Measurements from ENCODE around the gene LARP4. TPM values are rescaled to one million over a fixed set of nuclear protein-coding genes. Genes with fewer than 3 reads are reported as not detected.

Gene LARP4
- total RNA-seq, 1 experiment from 2014 or later: 78.8 TPM

- POLR2A ChIA-PET: interaction anchor here (0.6 to 6.6 kb wide), 14 partner anchors 8 to 292 kb away, joined by 3 to 80 read pairs (median 4); partner anchors contain the start of genes CERS5 and LIMA1
- intact Hi-C loops (cut with micrococcal nuclease): loop anchor here (5.0 kb wide), 1 partner anchor 76 kb away; no protein-coding TSS in a partner anchor
- TF ChIP-seq CTCF (IDR thresholded peaks at IDR 0.05; ENCODE audit: unreplicated experiment): no peak
- Mint-ChIP-seq H3K4me1 (ENCODE audit: insufficient read depth, unreplicated experiment) (peaks cover 7% of the 10 kb centered on the region), H3K27ac (ENCODE audit: low read depth, unreplicated experiment) (peak overlapping the region; percentile 89), H3K4me3 (ENCODE audit: unreplicated experiment) (peak overlapping the region; percentile 97), H3K27me3 (ENCODE audit: insufficient read depth, unreplicated experiment) (no peaks in the 10 kb centered on the region), H3K9me3 (ENCODE audit: unreplicated experiment) (no peaks in the 10 kb centered on the region), H3K36me3 (ENCODE audit: insufficient read depth, unreplicated experiment) (peaks cover 13% of the 10 kb centered on the region)
- no TSS peak for BruUV-seq (replicated peaks)
- DNase-seq (ENCODE audit: unreplicated experiment): no peak
- CTCF ChIA-PET: interaction anchor here (0.5 to 1.1 kb wide), 6 partner anchors 10 to 1049 kb away, joined by 3 to 5 read pairs (median 3); no protein-coding TSS in a partner anchor
Measured at GRCh38 chr12:50403001-50403440, 2.3 kb downstream of the LARP4 start.

- no TSS peak for BruUV-seq (replicated peaks)
- Mint-ChIP-seq H3K4me1 (ENCODE audit: insufficient read depth, unreplicated experiment) (peaks cover 7% of the 10 kb centered on the region), H3K36me3 (ENCODE audit: insufficient read depth, unreplicated experiment) (peaks cover 20% of the 10 kb centered on the region), H3K27me3 (ENCODE audit: insufficient read depth, unreplicated experiment) (no peaks in the 10 kb centered on the region), H3K4me3 (ENCODE audit: unreplicated experiment) (no peak overlapping the region), H3K9me3 (ENCODE audit: unreplicated experiment) (no peaks in the 10 kb centered on the region), H3K27ac (ENCODE audit: low read depth, unreplicated experiment) (peak overlapping the region; percentile 89)
- TF ChIP-seq CTCF (IDR thresholded peaks at IDR 0.05; ENCODE audit: unreplicated experiment): no peak
- ChIA-PET CTCF (interaction anchor here (0.6 to 1.1 kb wide), 3 partner anchors 18 to 190 kb away, joined by 3 to 4 read pairs (median 3); no protein-coding TSS in a partner anchor), POLR2A (interaction anchor here (1.1 to 6.6 kb wide), 2 partner anchors 15 to 25 kb away, joined by 3 to 80 read pairs; no protein-coding TSS in a partner anchor)
- intact Hi-C loops (cut with micrococcal nuclease): loop anchor here (5.0 kb wide), 1 partner anchor 77 kb away; no protein-coding TSS in a partner anchor
- DNase-seq (ENCODE audit: unreplicated experiment): no peak
Measured at GRCh38 chr12:50404307-50404706, 3.6 kb downstream of the LARP4 start.

- ChIA-PET POLR2A (interaction anchor here (0.6 to 1.7 kb wide), 4 partner anchors 8 to 216 kb away, joined by 3 to 12 read pairs (median 4); partner anchors contain the start of gene LARP4), CTCF (interaction anchor here (0.6 kb wide), 1 partner anchor 206 kb away, joined by 4 read pairs; no protein-coding TSS in a partner anchor)
- H3K4me3 Mint-ChIP-seq (ENCODE audit: unreplicated experiment): no peak overlapping the region
- H3K36me3 Mint-ChIP-seq (ENCODE audit: insufficient read depth, unreplicated experiment): peaks cover 38% of the 10 kb centered on the region
- DNase-seq (ENCODE audit: unreplicated experiment): peak; percentile 28
- no peaks in the 10 kb centered on the region for H3K27me3 Mint-ChIP-seq (ENCODE audit: insufficient read depth, unreplicated experiment)
- intact Hi-C loops (cut with micrococcal nuclease): no loop called here
- no TSS peak for BruUV-seq (replicated peaks)
- no peak overlapping the region for H3K27ac Mint-ChIP-seq (ENCODE audit: low read depth, unreplicated experiment)
- no peaks in the 10 kb centered on the region for H3K9me3 Mint-ChIP-seq (ENCODE audit: unreplicated experiment)
- H3K4me1 Mint-ChIP-seq (ENCODE audit: insufficient read depth, unreplicated experiment): no peaks in the 10 kb centered on the region
- no peak for TF ChIP-seq CTCF (IDR thresholded peaks at IDR 0.05; ENCODE audit: unreplicated experiment)
Measured at GRCh38 chr12:50411051-50411660, 10.5 kb downstream of the LARP4 start.

GRCh38 chr12:50415899-50416479 is 15.3 kb downstream of the LARP4 start:
- no TSS peak for BruUV-seq (replicated peaks)
- peak overlapping the region; percentile 61 for H3K27ac Mint-ChIP-seq (ENCODE audit: low read depth, unreplicated experiment)
- no peak overlapping the region for H3K4me3 Mint-ChIP-seq (ENCODE audit: unreplicated experiment)
- H3K4me1 Mint-ChIP-seq (ENCODE audit: insufficient read depth, unreplicated experiment): peaks cover 14% of the 10 kb centered on the region
- ChIA-PET POLR2A (interaction anchor here (0.7 kb wide), 1 partner anchor 11 kb away, joined by 3 read pairs; no protein-coding TSS in a partner anchor), CTCF (no interaction called here)
- intact Hi-C loops (cut with micrococcal nuclease): no loop called here
- no peak for TF ChIP-seq CTCF (IDR thresholded peaks at IDR 0.05; ENCODE audit: unreplicated experiment)
- no peak for DNase-seq (ENCODE audit: unreplicated experiment)
- peaks cover 49% of the 10 kb centered on the region for H3K36me3 Mint-ChIP-seq (ENCODE audit: insufficient read depth, unreplicated experiment)
- H3K9me3 Mint-ChIP-seq (ENCODE audit: unreplicated experiment): no peaks in the 10 kb centered on the region
- H3K27me3 Mint-ChIP-seq (ENCODE audit: insufficient read depth, unreplicated experiment): no peaks in the 10 kb centered on the region

Data from MCF 10A (cell line).